ENCODE measurements around the gene CYSTM1.
A peak's percentile ranks its signal among the peaks of the same experiment; 100 is the strongest.

CYSTM1 gene

GRCh38 chr5:140238756-140239155 is 63.8 kb downstream of the CYSTM1 start:
- DNase-seq: no peak

GRCh38 chr5:140239461-140239860 is 64.5 kb downstream of the CYSTM1 start:
- no peak for DNase-seq

GRCh38 chr5:140239939-140240700 is 65.1 kb downstream of the CYSTM1 start:
- DNase-seq: peak; percentile 60

GRCh38 chr5:140240987-140241706 is 66.2 kb downstream of the CYSTM1 start:
- DNase-seq: peak; percentile 95

GRCh38 chr5:140242099-140242498 is 67.1 kb downstream of the CYSTM1 start:
- DNase-seq: no peak

GRCh38 chr5:140242890-140243585 is 68.0 kb downstream of the CYSTM1 start:
- DNase-seq: no peak

GRCh38 chr5:140243706-140244250 is 68.8 kb downstream of the CYSTM1 start:
- DNase-seq: no peak

GRCh38 chr5:140244525-140245025 is 69.6 kb downstream of the CYSTM1 start:
- DNase-seq: peak; percentile 87

GRCh38 chr5:140245341-140245740 is 70.4 kb downstream of the CYSTM1 start:
- DNase-seq: peak; percentile 45

GRCh38 chr5:140245926-140246325 is 70.9 kb downstream of the CYSTM1 start:
- DNase-seq: no peak

GRCh38 chr5:140246378-140247122 is 71.6 kb downstream of the CYSTM1 start:
- DNase-seq: peak; percentile 86

- no peak for DNase-seq
Observed at GRCh38 chr5:140248414-140248813, 73.4 kb downstream of the CYSTM1 start.

GRCh38 chr5:140249536-140249935 is 74.5 kb downstream of the CYSTM1 start:
- no peak for DNase-seq

- DNase-seq: no peak
Observed at GRCh38 chr5:140250386-140250785, 75.4 kb downstream of the CYSTM1 start.

- peak; percentile 100 for DNase-seq
Observed at GRCh38 chr5:140251527-140251973, 76.6 kb downstream of the CYSTM1 start.

GRCh38 chr5:140252470-140253126 is 77.6 kb downstream of the CYSTM1 start:
- no peak for DNase-seq

GRCh38 chr5:140253985-140254384 is 79.0 kb downstream of the CYSTM1 start:
- DNase-seq: no peak

- DNase-seq: no peak
Observed at GRCh38 chr5:140255460-140256157, 80.6 kb downstream of the CYSTM1 start.

GRCh38 chr5:140256726-140257125 is 81.7 kb downstream of the CYSTM1 start:
- no peak for DNase-seq

- peak; percentile 90 for DNase-seq
Observed at GRCh38 chr5:140258016-140258415, 83.0 kb downstream of the CYSTM1 start.

- DNase-seq: no peak
Observed at GRCh38 chr5:140258873-140259272, 83.9 kb downstream of the CYSTM1 start.

All from fibroblast of skin of back (primary cell).